MM.1S (cell line): Measurements from ENCODE around the gene INPP5D.

Source experiments
- DNase-seq: peaks from one replicate; pipeline ENCODE4 v3.0.0-alpha.2; 2015
- H2AFZ ChIP-seq: fragments of 300-600 bp; sonication (generic); 2 replicates; pipeline ENCODE4 v1.6.0; 2016; ENCODE audit warnings: antibody characterized with exemption, low read length
- H3F3A ChIP-seq: fragments of 300-600 bp; sonication (generic); 2 replicates; pipeline ENCODE4 v1.6.1; 2016; ENCODE audit warnings: mild to moderate bottlenecking, antibody characterized with exemption, low read length, moderate library complexity, mixed read lengths; ENCODE audit not compliant: insufficient read depth
- H3K27ac ChIP-seq: fragments of 300-600 bp; sonication (generic); 2 replicates; pipeline ENCODE4 v1.5.1; 2016; ENCODE audit warnings: mild to moderate bottlenecking, low read length
- H3K27me3 ChIP-seq: fragments of 300-600 bp; sonication (generic); replicated peaks from 2 replicates; pipeline ENCODE4 v1.6.0; 2016; ENCODE audit warnings: low read length; ENCODE audit not compliant: insufficient read depth
- H3K36me3 ChIP-seq: fragments of 300-600 bp; sonication (generic); replicated peaks from 2 replicates; pipeline ENCODE4 v1.6.1; 2016; ENCODE audit warnings: mild to moderate bottlenecking, low read length, mixed read lengths; ENCODE audit not compliant: insufficient read depth
- H3K4me1 ChIP-seq: fragments of 300-600 bp; sonication (generic); 2 replicates; pipeline ENCODE4 v1.6.1; 2016; ENCODE audit warnings: low read length, mixed read lengths
- H3K4me2 ChIP-seq: fragments of 300-600 bp; sonication (generic); 2 replicates; pipeline ENCODE4 v1.6.0; 2016; ENCODE audit warnings: low read depth, low read length
- H3K4me3 ChIP-seq: fragments of 300-600 bp; sonication (generic); 2 replicates; pipeline ENCODE4 v1.5.1; 2016; ENCODE audit warnings: low read length, mixed read lengths
- H3K79me2 ChIP-seq: fragments of 300-600 bp; sonication (generic); 2 replicates; pipeline ENCODE4 v1.6.1; 2016; ENCODE audit warnings: mixed run types, low read length, mixed read lengths
- H3K9ac ChIP-seq: fragments of 300-600 bp; sonication (generic); 2 replicates; pipeline ENCODE4 v1.6.1; 2016; ENCODE audit warnings: low read length, mixed read lengths
- H3K9me2 ChIP-seq: fragments of 300-600 bp; sonication (generic); replicated peaks from 2 replicates; pipeline ENCODE4 v1.6.1; 2016; ENCODE audit warnings: mild to moderate bottlenecking, low read length, mixed read lengths; ENCODE audit not compliant: insufficient read depth
- H3K9me3 ChIP-seq: fragments of 300-600 bp; sonication (generic); replicated peaks from 2 replicates; pipeline ENCODE4 v1.6.1; 2016; ENCODE audit warnings: mild to moderate bottlenecking, low read length, mixed read lengths; ENCODE audit not compliant: insufficient read depth
- H4K20me1 ChIP-seq: fragments of 300-600 bp; sonication (generic); 2 replicates; pipeline ENCODE4 v1.6.1; 2016; ENCODE audit warnings: mild to moderate bottlenecking, low read length, moderate library complexity, mixed read lengths; ENCODE audit not compliant: insufficient read depth
- CTCF ChIP-seq: fragments of 300-600 bp; sonication (generic); IDR thresholded peaks from 2 replicates; pipeline ENCODE4 v1.5.1; 2016; ENCODE audit warnings: antibody characterized with exemption, low read length, mixed read lengths
- EZH2 ChIP-seq: fragments of 300-600 bp; sonication (generic); optimal IDR thresholded peaks from 2 replicates; pipeline ENCODE3; 2017; ENCODE audit warnings: low read depth, mild to moderate bottlenecking, antibody characterized with exemption, low read length, mixed read lengths
- EZH2phosphoT487 ChIP-seq: fragments of 300-600 bp; sonication (generic); IDR thresholded peaks from 2 replicates; pipeline ENCODE4 v1.6.1; 2018; ENCODE audit warnings: antibody characterized with exemption, low read length

INPP5D gene

GRCh38 chr2:233011702-233012131 lies 48.4 kb upstream of the INPP5D start:
- H3K4me2 ChIP-seq, result no peak overlapping the region
- H3K27ac ChIP-seq, result no peak overlapping the region
- H3K79me2 ChIP-seq, result no peaks in the 10 kb centered on the region
- no peaks in the 10 kb centered on the region for H4K20me1 ChIP-seq
- TF ChIP-seq EZH2phosphoT487 (no peak), CTCF (no peak)
- H3K9me2 ChIP-seq, result no peaks in the 10 kb centered on the region
- H3K27me3 ChIP-seq, result no peaks in the 10 kb centered on the region
- H3K9ac ChIP-seq, result no peak overlapping the region
- no peaks in the 10 kb centered on the region for H3F3A ChIP-seq
- no peak overlapping the region for H2AFZ ChIP-seq
- no peaks in the 10 kb centered on the region for H3K36me3 ChIP-seq
- no peak overlapping the region for H3K4me3 ChIP-seq
- DNase-seq, result no peak
- no peaks in the 10 kb centered on the region for H3K4me1 ChIP-seq
- no peaks in the 10 kb centered on the region for H3K9me3 ChIP-seq

- H3K36me3 ChIP-seq, result no peaks in the 10 kb centered on the region
- H3K9me3 ChIP-seq, result no peaks in the 10 kb centered on the region
- no peak overlapping the region for H2AFZ ChIP-seq
- no peaks in the 10 kb centered on the region for H3K27me3 ChIP-seq
- no peak overlapping the region for H3K4me2 ChIP-seq
- H3K4me3 ChIP-seq, result no peak overlapping the region
- H3F3A ChIP-seq, result no peaks in the 10 kb centered on the region
- no peaks in the 10 kb centered on the region for H3K9me2 ChIP-seq
- H3K9ac ChIP-seq, result no peak overlapping the region
- DNase-seq, result no peak
- no peaks in the 10 kb centered on the region for H4K20me1 ChIP-seq
- no peaks in the 10 kb centered on the region for H3K79me2 ChIP-seq
- TF ChIP-seq EZH2 (no peak), CTCF (no peak), EZH2phosphoT487 (no peak)
- no peak overlapping the region for H3K27ac ChIP-seq
- H3K4me1 ChIP-seq, result no peaks in the 10 kb centered on the region
These were observed 47.7 kb upstream of the INPP5D start for GRCh38 chr2:233012301-233012971.

- no peaks in the 10 kb centered on the region for H3K9me2 ChIP-seq
- no peaks in the 10 kb centered on the region for H3K79me2 ChIP-seq
- no peak within 1 kb of the TSS for H2AFZ ChIP-seq
- H3K9ac ChIP-seq, result no peak within 1 kb of the TSS
- no peak for TF ChIP-seq EZH2phosphoT487
- TF ChIP-seq EZH2, result no peak
- TF ChIP-seq CTCF, result no peak
- DNase-seq, result no peak
- H3K36me3 ChIP-seq, result no peaks in the 10 kb centered on the region
- no peak within 1 kb of the TSS for H3K27ac ChIP-seq
- no peaks in the 10 kb centered on the region for H3K27me3 ChIP-seq
- H3F3A ChIP-seq, result no peaks in the 10 kb centered on the region
- H3K4me1 ChIP-seq, result no peaks in the 10 kb centered on the region
- H3K4me3 ChIP-seq, result no peak within 1 kb of the TSS
- H4K20me1 ChIP-seq, result no peaks in the 10 kb centered on the region
- H3K4me2 ChIP-seq, result no peak within 1 kb of the TSS
- no peaks in the 10 kb centered on the region for H3K9me3 ChIP-seq
These were observed 47.1 kb upstream of the INPP5D start, which contains the start of gene NGEF for GRCh38 chr2:233013027-233013461. Gene NGEF, minus strand, starts transcription at chr2:233013256. Its CDS starts 38,366 bp downstream, at chr2:232974890.
